GM23338 (cell line): ENCODE data around the gene PIEZO2. TPM values are rescaled to one million over a fixed set of nuclear protein-coding genes. Genes with fewer than 3 reads are reported as not detected.

Source experiments
- ATAC-seq: fragments of 200-7000 bp; cut with Tn5 transposase; 3 replicates; pipeline ENCODE4 v1.9.1; 2020
- DNase-seq: peaks from one replicate; pipeline ENCODE4 v3.0.0-alpha.2; 2015; ENCODE audit warnings: low spot score
- H2AFZ ChIP-seq: fragments of 200-600 bp; sonication (generic); 2 replicates; pipeline ENCODE4 v1.8.0; 2016; ENCODE audit warnings: antibody characterized with exemption, mild to moderate bottlenecking, moderate library complexity
- H3F3A ChIP-seq: fragments of 200-600 bp; sonication (generic); replicated peaks from 2 replicates; pipeline ENCODE4 v1.8.0; 2017; ENCODE audit warnings: antibody characterized with exemption, mixed run types, low read depth
- H3K27ac ChIP-seq: fragments of 200-600 bp; sonication (generic); 2 replicates; pipeline ENCODE4 v1.6.1; 2016; ENCODE audit warnings: low read depth
- H3K27me3 ChIP-seq: fragments of 200-600 bp; sonication (generic); 2 replicates; pipeline ENCODE4 v1.8.0; 2016; ENCODE audit warnings: mild to moderate bottlenecking, mixed run types, moderate library complexity; ENCODE audit not compliant: insufficient read depth
- H3K36me3 ChIP-seq: fragments of 200-600 bp; sonication (generic); 2 replicates; pipeline ENCODE4 v1.8.0; 2016; ENCODE audit warnings: mild to moderate bottlenecking; ENCODE audit not compliant: insufficient read depth
- H3K4me1 ChIP-seq: fragments of 200-600 bp; sonication (generic); 2 replicates; pipeline ENCODE4 v1.8.0; 2016; ENCODE audit warnings: mild to moderate bottlenecking, moderate library complexity; ENCODE audit not compliant: insufficient read depth
- H3K4me2 ChIP-seq: fragments of 200-600 bp; sonication (generic); 2 replicates; pipeline ENCODE4 v1.7.1; 2017; ENCODE audit warnings: mixed run types
- H3K4me3 ChIP-seq: fragments of 200-600 bp; sonication (generic); 2 replicates; pipeline ENCODE4 v1.6.1; 2016; ENCODE audit warnings: mixed run types
- H3K79me2 ChIP-seq: fragments of 200-600 bp; sonication (generic); replicated peaks from 2 replicates; pipeline ENCODE4 v1.8.0; 2017; ENCODE audit warnings: mild to moderate bottlenecking; ENCODE audit not compliant: insufficient read depth
- H3K9me2 ChIP-seq: fragments of 200-600 bp; sonication (generic); 2 replicates; pipeline ENCODE4 v1.8.0; 2017; ENCODE audit not compliant: insufficient read depth
- H4K20me1 ChIP-seq: fragments of 200-600 bp; sonication (generic); replicated peaks from 2 replicates; pipeline ENCODE4 v1.8.0; 2017; ENCODE audit warnings: mild to moderate bottlenecking; ENCODE audit not compliant: insufficient read depth
- H3K27ac Mint-ChIP-seq: 2 replicates; pipeline ENCODE4 v1.8.0; 2020; ENCODE audit warnings: inconsistent platforms, mild to moderate bottlenecking, moderate library complexity, mixed read lengths
- H3K27me3 Mint-ChIP-seq: 3 replicates; pipeline ENCODE4 v1.8.0; 2022; ENCODE audit warnings: low read depth, mild to moderate bottlenecking, moderate library complexity, mixed read lengths, inconsistent platforms; ENCODE audit not compliant: insufficient read depth, poor library complexity
- H3K36me3 Mint-ChIP-seq: 3 replicates; pipeline ENCODE4 v1.8.0; 2021; ENCODE audit warnings: low read depth, mild to moderate bottlenecking, inconsistent platforms, moderate library complexity, mixed read lengths
- H3K4me1 Mint-ChIP-seq: 3 replicates; pipeline ENCODE4 v1.8.0; 2020; ENCODE audit warnings: mild to moderate bottlenecking, inconsistent platforms, mixed read lengths
- H3K4me3 Mint-ChIP-seq: 3 replicates; pipeline ENCODE4 v1.8.0; 2021; ENCODE audit warnings: moderate library complexity, mild to moderate bottlenecking, inconsistent platforms, mixed read lengths
- H3K9me3 Mint-ChIP-seq: 3 replicates; pipeline ENCODE4 v1.8.0; 2020; ENCODE audit warnings: moderate library complexity, mild to moderate bottlenecking, inconsistent platforms, mixed read lengths
- CREB1 ChIP-seq: fragments of 250-450 bp; sonication (Bioruptor Pico); IDR thresholded peaks from 2 replicates; pipeline ENCODE4 v1.5.0; 2020; ENCODE audit warnings: low read depth, mild to moderate bottlenecking, moderate library complexity
- CTCF ChIP-seq, 2 experiments: fragments of 200-600 bp in 1 of 2; sonication (generic) in 1 of 2; conservative IDR thresholded peaks; 2 replicates each; pipeline versions ENCODE4 v1.5.1 to v1.6.1; 2016 to 2017; ENCODE audit warnings: antibody characterized with exemption in 2 of 2, low read depth in 2 of 2, mild to moderate bottlenecking in 2 of 2, moderate library complexity in 1 of 2
- ETS1 ChIP-seq: IDR thresholded peaks from 2 replicates; pipeline ENCODE4 v1.6.1; 2016; ENCODE audit warnings: antibody characterized with exemption
- EZH2 ChIP-seq: fragments of 200-600 bp; sonication (generic); IDR thresholded peaks from one replicate; pipeline ENCODE4 v1.8.0; 2017; ENCODE audit warnings: antibody characterized with exemption, mild to moderate bottlenecking, low read depth; ENCODE audit not compliant: unreplicated experiment
- EZH2phosphoT487 ChIP-seq: fragments of 200-600 bp; sonication (generic); IDR thresholded peaks from one replicate; pipeline ENCODE4 v1.8.1; 2018; ENCODE audit warnings: antibody characterized with exemption; ENCODE audit not compliant: unreplicated experiment
- JUNB ChIP-seq: IDR thresholded peaks from one replicate; pipeline ENCODE4 v1.6.1; 2016; ENCODE audit warnings: antibody characterized with exemption; ENCODE audit not compliant: unreplicated experiment
- NANOG ChIP-seq: IDR thresholded peaks from 2 replicates; pipeline ENCODE4 v1.6.1; 2016; ENCODE audit warnings: antibody characterized with exemption, borderline replicate concordance
- POLR2AphosphoS5 ChIP-seq: IDR thresholded peaks from 2 replicates; pipeline ENCODE4 v1.6.1; 2016; ENCODE audit warnings: antibody characterized with exemption, low read depth
- REST ChIP-seq: IDR thresholded peaks from one replicate; pipeline ENCODE4 v1.6.1; 2018; ENCODE audit warnings: antibody characterized with exemption; ENCODE audit not compliant: unreplicated experiment
- STAT1 ChIP-seq: IDR thresholded peaks from one replicate; pipeline ENCODE4 v1.6.1; 2016; ENCODE audit warnings: antibody characterized with exemption; ENCODE audit not compliant: unreplicated experiment
- ZNF114 ChIP-seq: fragments of 250-450 bp; sonication (Bioruptor Pico); IDR thresholded peaks from 2 replicates; pipeline ENCODE4 v1.5.0; 2020; ENCODE audit warnings: mild to moderate bottlenecking, moderate library complexity
- ZNF331 ChIP-seq: fragments of 250-450 bp; sonication (Bioruptor Pico); IDR thresholded peaks from 2 replicates; pipeline ENCODE4 v1.5.0; 2020; ENCODE audit warnings: low read depth, mild to moderate bottlenecking, moderate library complexity
- ZNF462 ChIP-seq: fragments of 250-450 bp; sonication (Bioruptor Pico); IDR thresholded peaks from 2 replicates; pipeline ENCODE4 v1.5.0; 2020; ENCODE audit warnings: mild to moderate bottlenecking, moderate library complexity
- polyA plus RNA-seq: library from polyadenylated mRNA; unstranded; fragments of >200 nt; fragmentation: Nextera tagmentation; extraction: Ambion mirVana; gene quantifications from 2 replicates; pipeline ENCODE4 v1.2.1, GENCODE V29; 2016
- total RNA-seq: library from RNA; depleted of rRNA; stranded (reverse); fragments of >200 nt; shearing (Covaris generic); gene quantifications from 2 replicates; pipeline ENCODE4 v1.2.3, GENCODE V29; 2014

The PIEZO2 gene
- total and polyA plus RNA-seq, 2 experiments from 2014 or later = 4.8 to 8.2 TPM

DNA sequence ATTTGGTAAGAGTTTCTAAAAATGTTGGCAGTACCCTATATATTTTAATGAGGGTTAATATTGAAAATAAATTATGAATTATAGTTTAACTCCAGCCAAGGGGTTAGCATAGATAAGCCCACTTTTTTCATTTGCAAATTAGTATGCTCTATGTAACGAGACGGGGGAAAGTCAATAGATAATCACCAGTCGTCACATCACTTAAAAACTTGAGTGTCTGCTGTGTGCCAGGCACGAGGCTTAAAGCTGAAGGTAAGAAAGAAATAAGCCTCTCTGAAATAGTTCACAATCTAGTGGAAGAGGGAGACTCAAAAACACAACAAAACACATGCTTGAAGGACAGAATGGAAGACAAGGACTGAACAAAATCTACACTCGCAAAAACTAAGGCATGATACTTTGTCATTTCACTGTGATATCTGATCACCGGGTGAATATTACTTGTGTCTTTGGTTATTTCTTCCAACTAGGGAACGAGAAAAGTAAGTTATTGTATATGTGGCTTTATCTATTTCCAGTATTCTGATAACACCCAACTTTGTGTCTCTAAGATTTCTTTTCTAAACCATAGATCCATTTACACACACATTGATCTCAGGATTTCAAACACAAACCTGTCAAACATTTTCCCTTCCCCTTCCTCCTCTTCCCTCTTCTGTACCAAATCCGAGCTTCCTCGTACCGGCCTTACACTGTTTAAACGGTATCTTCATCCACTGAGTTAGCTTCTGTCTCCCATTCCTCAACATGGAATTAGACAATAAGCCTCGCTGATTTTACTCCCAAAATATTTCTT, 199.1 kb downstream of the PIEZO2 start:
- H4K20me1 ChIP-seq = no peaks in the 10 kb centered on the region
- TF ChIP-seq REST (no peak), JUNB (no peak), EZH2 (no peak), ZNF462 (CRISPR knock-in tag) (no peak), ZNF331 (CRISPR knock-in tag) (no peak), POLR2AphosphoS5 (no peak), CREB1 (no peak), CTCF (conservative IDR thresholded peaks at IDR 0.05; ENCODE audit: low read depth in 2 of 2) (no peak), ZNF114 (CRISPR knock-in tag) (no peak), NANOG (no peak), EZH2phosphoT487 (no peak), STAT1 (no peak), ETS1 (no peak)
- peak overlapping the region; percentile 20; the same call in 1 of the 2 replicates for H3K27ac Mint-ChIP-seq
- H3K9me3 Mint-ChIP-seq = peaks cover 12% of the 10 kb centered on the region
- no peaks in the 10 kb centered on the region for H3K79me2 ChIP-seq
- no peaks in the 10 kb centered on the region for H3K27me3 ChIP-seq
- H3K36me3 ChIP-seq = peaks cover 6% of the 10 kb centered on the region; the same call in 1 of the 2 replicates
- DNase-seq = no peak
- no peak for ATAC-seq
- H3K36me3 Mint-ChIP-seq = peaks cover 19% of the 10 kb centered on the region
- no peak overlapping the region for H3K4me3 Mint-ChIP-seq
- H2AFZ ChIP-seq = no peak overlapping the region
- peaks cover 2% of the 10 kb centered on the region; the same call in 1 of the 2 replicates for H3K4me1 ChIP-seq
- no peaks in the 10 kb centered on the region for H3F3A ChIP-seq
- H3K27me3 Mint-ChIP-seq = no peaks in the 10 kb centered on the region
- no peaks in the 10 kb centered on the region for H3K9me2 ChIP-seq
- no peak overlapping the region for H3K4me3 ChIP-seq
- no peak overlapping the region for H3K27ac ChIP-seq
- H3K4me1 Mint-ChIP-seq = peaks cover 12% of the 10 kb centered on the region; the same call in 2 of the 3 replicates
- H3K4me2 ChIP-seq = no peak overlapping the region
